Ovary (tissue), 9 donors: ENCODE results near the gene ABCA1. TPM values are rescaled to one million over a fixed set of nuclear protein-coding genes. Genes with fewer than 3 reads are reported as not detected.

Source experiments
- DNase-seq, 5 donors: peaks; one replicate each; pipeline ENCODE4 v3.0.0-alpha.2; 2019 to 2020
- H3K27ac ChIP-seq, 2 donors: fragments of 200-600 bp; one replicate each; pipeline versions ENCODE4 v1.5.1 to v1.8.0; 2019 to 2022
- H3K27me3 ChIP-seq: fragments of 200-600 bp; one replicate; pipeline ENCODE4 v1.8.0; 2022
- H3K36me3 ChIP-seq: fragments of 200-600 bp; sonication (generic); one replicate; pipeline ENCODE4 v1.5.1; 2019
- H3K4me1 ChIP-seq: one replicate; pipeline ENCODE4 v1.8.1; 2013; ENCODE audit warnings: mild to moderate bottlenecking, moderate library complexity; ENCODE audit not compliant: insufficient read depth
- H3K4me3 ChIP-seq: fragments of 200-600 bp; sonication (generic); one replicate; pipeline ENCODE4 v1.5.1; 2017
- H3K9me3 ChIP-seq, 2 donors: fragments of 200-600 bp in 1 of 2; sonication (generic) in 1 of 2; one replicate each; pipeline versions ENCODE4 v1.5.1 to v1.8.1; 2013 to 2019; ENCODE audit warnings: mild to moderate bottlenecking in 1 of 2, moderate library complexity in 1 of 2
- EP300 ChIP-seq: sonication (generic); formaldehyde crosslinking; IDR thresholded peaks from one replicate; pipeline ENCODE4 v1.6.1; 2017; ENCODE audit warnings: antibody characterized with exemption
- POLR2A ChIP-seq: fragments of 450-650 bp; IDR thresholded peaks from one replicate; pipeline ENCODE4 v1.6.1; 2017; ENCODE audit warnings: antibody characterized with exemption, mild to moderate bottlenecking, moderate library complexity
- WGBS, 3 donors: extraction: QIAGEN DNeasy Blood & Tissue Kit in 1 of 3; methylation state at CpG; one replicate each; pipeline versions ENCODE4 v1.1.5 to v1.1.7; 2013 to 2017; 5-methylcytosine and 5-hydroxymethylcytosine counted together
- intact Hi-C, 4 donors: fragments of 100-400 bp; cut with DNase I; formaldehyde crosslinking; loops; one replicate each; pipeline versions ENCODE4 v1.11.0 to v1.15.1; 2022 to 2023
- polyA plus RNA-seq, 2 donors: library from polyadenylated mRNA; stranded (reverse); fragments of 200-250 nt in 1 of 2; fragments of 350-450 nt in 1 of 2; fragmentation: Illumina TruSeq in 1 of 2; extraction: RNeasy Lipid Tissue Mini Kit (QIAGEN cat#74804) in 1 of 2; gene quantifications; one replicate each; pipeline ENCODE4 v1.2.3, GENCODE V29; 2013 to 2014
- total RNA-seq, 7 donors: library from RNA; depleted of rRNA in 2 of 7; stranded (reverse); fragments of >200 nt in 2 of 7; fragmentation: NEBNext Ultra II Directional in 3 of 7; extraction: Animal tissue kit (Norgen Biotek cat#: 25700) in 3 of 7; gene quantifications; one replicate each; pipeline versions ENCODE4 v1.1.0 to v1.2.4, GENCODE V29; 2016 to 2023
- TF ChIP-seq, protein P1 (sequence below), 3 donors: fragments of 450-650 bp in 2 of 3; fragments of 200-600 bp in 1 of 3; IDR thresholded peaks; one replicate each; pipeline versions ENCODE4 v1.5.1 to v1.8.0; 2016 to 2022; ENCODE audit warnings: antibody characterized with exemption in 3 of 3, mild to moderate bottlenecking in 1 of 3
- donor health status: DM: no; HTN: no; CAD: no; lungs with moderate emphysema.
- donor health status: DM: no; HTN: no; CAD: no.
- donor health status: Bipolar disorder and iron deficiency.
- donor health status: DM: yes; HTN: yes; CAD: no.
- donor health status: DM: no; HTN: no; CAD: no.
- donor health status: DM: yes; HTN: yes; CAD: no.

ABCA1 gene
- total and polyA plus RNA-seq, 9 donors: 7.4 to 24.5 (median 17.5) TPM

DNA sequence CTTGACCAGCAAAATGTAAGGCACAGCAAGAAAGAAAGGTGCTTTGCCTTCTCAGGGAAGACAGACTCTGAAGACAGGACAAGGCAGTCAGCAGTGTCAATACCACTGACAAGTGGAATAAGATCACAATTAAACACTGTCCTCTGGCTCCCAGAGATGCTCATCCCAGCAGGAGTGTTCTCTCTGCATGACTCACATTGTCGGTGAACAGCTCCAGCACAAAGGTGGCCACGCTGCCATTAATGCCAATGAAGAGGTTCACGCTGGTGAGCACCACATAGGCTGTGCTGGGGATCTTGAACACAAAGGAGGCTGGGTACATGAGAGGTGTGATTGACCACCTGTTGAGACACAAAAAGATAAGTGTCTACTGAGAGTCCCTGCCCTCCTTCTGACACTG is 132.1 kb downstream of the ABCA1 start:
- whole genome bisulfite sequencing, 3 donors: 93 to 99% (median 98%) methylated on average over 3 of the region's 3 CpGs
- intact Hi-C loops: loop anchor here in 1 of 4 donors (10.0 kb wide), 1 partner anchor 609 kb away; no protein-coding TSS in a partner anchor
- Histone ChIP-seq H3K27me3 (no peaks in the 10 kb centered on the region), H3K27ac (no peak overlapping the region), H3K4me3 (no peak overlapping the region), H3K4me1 (no peaks in the 10 kb centered on the region), H3K9me3 (no peaks in the 10 kb centered on the region), H3K36me3 (no peaks in the 10 kb centered on the region)
- DNase-seq: no peak
- TF ChIP-seq EP300: no peak
- no peak for TF ChIP-seq POLR2A
- TF ChIP-seq, protein P1, sequence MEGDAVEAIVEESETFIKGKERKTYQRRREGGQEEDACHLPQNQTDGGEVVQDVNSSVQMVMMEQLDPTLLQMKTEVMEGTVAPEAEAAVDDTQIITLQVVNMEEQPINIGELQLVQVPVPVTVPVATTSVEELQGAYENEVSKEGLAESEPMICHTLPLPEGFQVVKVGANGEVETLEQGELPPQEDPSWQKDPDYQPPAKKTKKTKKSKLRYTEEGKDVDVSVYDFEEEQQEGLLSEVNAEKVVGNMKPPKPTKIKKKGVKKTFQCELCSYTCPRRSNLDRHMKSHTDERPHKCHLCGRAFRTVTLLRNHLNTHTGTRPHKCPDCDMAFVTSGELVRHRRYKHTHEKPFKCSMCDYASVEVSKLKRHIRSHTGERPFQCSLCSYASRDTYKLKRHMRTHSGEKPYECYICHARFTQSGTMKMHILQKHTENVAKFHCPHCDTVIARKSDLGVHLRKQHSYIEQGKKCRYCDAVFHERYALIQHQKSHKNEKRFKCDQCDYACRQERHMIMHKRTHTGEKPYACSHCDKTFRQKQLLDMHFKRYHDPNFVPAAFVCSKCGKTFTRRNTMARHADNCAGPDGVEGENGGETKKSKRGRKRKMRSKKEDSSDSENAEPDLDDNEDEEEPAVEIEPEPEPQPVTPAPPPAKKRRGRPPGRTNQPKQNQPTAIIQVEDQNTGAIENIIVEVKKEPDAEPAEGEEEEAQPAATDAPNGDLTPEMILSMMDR (IDR thresholded peaks at IDR 0.05): no peak

DNA sequence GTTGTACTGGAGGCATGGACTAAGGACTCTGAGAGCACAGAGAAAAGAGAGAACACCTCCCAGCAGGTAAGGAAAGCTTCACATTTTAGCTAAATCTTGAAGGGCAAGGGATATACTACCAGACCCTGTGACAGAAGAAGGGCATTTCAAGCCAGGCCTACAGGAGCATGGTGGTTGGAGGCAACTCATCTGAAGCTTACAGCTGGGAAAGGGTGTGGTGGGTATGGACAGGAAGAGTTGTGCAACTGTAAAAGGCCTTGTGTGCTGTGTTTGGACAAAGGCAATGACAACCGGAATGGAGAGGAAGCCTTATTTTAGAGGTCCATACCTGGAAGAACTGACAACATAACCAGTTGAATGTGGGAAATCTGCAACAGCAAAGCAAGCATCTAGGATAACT is 132.9 kb downstream of the ABCA1 start:
- no peak overlapping the region for H3K4me3 ChIP-seq
- intact Hi-C loops: loop anchor here in 1 of 4 donors (10.0 kb wide), 1 partner anchor 610 kb away; no protein-coding TSS in a partner anchor
- H3K4me1 ChIP-seq: no peaks in the 10 kb centered on the region
- H3K9me3 ChIP-seq: no peaks in the 10 kb centered on the region
- H3K27ac ChIP-seq: no peak overlapping the region
- H3K36me3 ChIP-seq: no peaks in the 10 kb centered on the region
- 71 to 84% (median 78%) methylated on average over 1 of the region's 1 CpG for WGBS, 3 donors
- DNase-seq: no peak
- no peak for TF ChIP-seq EP300
- TF ChIP-seq, protein P1 (IDR thresholded peaks at IDR 0.05): no peak
- no peak for TF ChIP-seq POLR2A
- H3K27me3 ChIP-seq: no peaks in the 10 kb centered on the region

DNA sequence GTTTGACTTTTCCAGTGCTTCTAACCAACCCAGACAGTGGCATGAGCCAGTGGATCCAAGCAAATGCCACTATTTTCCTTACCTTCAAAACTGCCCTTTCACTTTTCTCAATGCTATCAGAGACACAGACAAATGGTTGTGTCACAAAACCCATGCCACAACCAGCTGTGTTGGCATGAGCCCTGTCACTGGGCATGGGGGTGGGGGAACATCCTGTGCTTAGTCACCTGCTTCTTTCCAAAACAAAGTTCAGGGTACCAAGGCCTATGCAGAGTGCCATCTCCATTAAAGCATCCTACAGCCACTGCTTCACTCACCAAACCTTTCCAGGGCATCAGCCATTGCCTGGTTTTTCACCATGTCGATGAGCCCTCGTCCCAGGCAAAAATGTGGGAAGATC is 133.9 kb downstream of the ABCA1 start:
- no peak for TF ChIP-seq EP300
- TF ChIP-seq POLR2A: no peak
- TF ChIP-seq, protein P1 (IDR thresholded peaks at IDR 0.05): no peak
- DNase-seq: no peak
- Histone ChIP-seq H3K4me1 (no peaks in the 10 kb centered on the region), H3K9me3 (no peaks in the 10 kb centered on the region), H3K27me3 (no peaks in the 10 kb centered on the region), H3K4me3 (no peak overlapping the region), H3K36me3 (no peaks in the 10 kb centered on the region), H3K27ac (no peak overlapping the region)
- 92 to 100% (median 98%) methylated on average over 2 of the region's 2 CpGs for WGBS, 3 donors
- intact Hi-C loops: loop anchor here in 1 of 4 donors (10.0 kb wide), 1 partner anchor 611 kb away; no protein-coding TSS in a partner anchor

DNA sequence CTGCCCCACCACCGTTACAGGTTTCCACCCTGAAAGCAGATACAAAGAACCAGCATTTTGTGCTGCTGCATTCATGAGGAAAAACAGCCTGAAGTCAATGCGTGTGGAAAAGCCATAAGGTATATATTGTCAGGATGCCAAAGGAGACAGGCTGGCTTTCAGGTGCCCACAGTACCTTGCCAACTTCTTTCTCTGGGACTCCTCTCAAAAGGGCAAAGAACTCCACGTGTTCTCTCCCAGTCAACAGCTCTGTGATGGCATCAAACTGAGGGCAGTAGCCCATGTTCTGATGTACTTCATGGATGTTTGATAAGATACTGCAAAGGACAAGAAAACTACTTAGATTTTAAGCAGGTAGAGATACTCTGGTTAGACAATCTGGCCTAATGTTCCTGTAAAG is 139.7 kb downstream of the ABCA1 start:
- no peaks in the 10 kb centered on the region for H3K36me3 ChIP-seq
- intact Hi-C loops: no loop called here
- 77 to 85% (median 84%) methylated on average over 3 of the region's 3 CpGs for WGBS, 3 donors
- no peaks in the 10 kb centered on the region for H3K27me3 ChIP-seq
- TF ChIP-seq EP300 (no peak), POLR2A (no peak)
- TF ChIP-seq, protein P1 (IDR thresholded peaks at IDR 0.05): no peak
- DNase-seq: no peak
- H3K4me3 ChIP-seq: no peak overlapping the region
- no peaks in the 10 kb centered on the region for H3K4me1 ChIP-seq
- H3K9me3 ChIP-seq: no peaks in the 10 kb centered on the region
- H3K27ac ChIP-seq: no peak overlapping the region
